GM06990 (cell line): ENCODE measurements around the gene MGAM2.

Source experiments
- DNase-seq: peaks from one replicate; pipeline ENCODE4 v3.0.0-alpha.2; 2011; ENCODE audit not compliant: insufficient read length; ENCODE audit errors: extremely low read depth
- H3K27me3 ChIP-seq: replicated peaks from 2 replicates; pipeline ENCODE4 v1.6.0; 2011; ENCODE audit warnings: low read length; ENCODE audit not compliant: control insufficient read depth, insufficient read depth
- H3K36me3 ChIP-seq: 2 replicates; pipeline ENCODE4 v1.5.1; 2011; ENCODE audit warnings: low read length; ENCODE audit not compliant: control insufficient read depth, insufficient read depth
- H3K4me3 ChIP-seq: replicated peaks from 2 replicates; pipeline ENCODE4 v1.5.1; 2011; ENCODE audit warnings: low read depth, mild to moderate bottlenecking, control low read depth, low read length
- CTCF ChIP-seq: IDR thresholded peaks from 2 replicates; pipeline ENCODE4 v1.5.1; 2011; ENCODE audit warnings: low read length, control low read depth, mild to moderate bottlenecking, inconsistent platforms; ENCODE audit not compliant: insufficient read depth, poor library complexity, severe bottlenecking

Gene MGAM2

GRCh38 chr7:142228537-142229104, 117.1 kb downstream of the MGAM2 start:
- Histone ChIP-seq H3K36me3 (no peaks in the 10 kb centered on the region), H3K27me3 (no peaks in the 10 kb centered on the region), H3K4me3 (no peak overlapping the region)
- TF ChIP-seq CTCF: no peak
- no peak for DNase-seq

- peak; percentile 5 for DNase-seq
- peak; percentile 27 for TF ChIP-seq CTCF
- Histone ChIP-seq H3K4me3 (no peak overlapping the region), H3K27me3 (no peaks in the 10 kb centered on the region), H3K36me3 (no peaks in the 10 kb centered on the region)
These were observed 120.2 kb downstream of the MGAM2 start for GRCh38 chr7:142231716-142232115.

- H3K27me3 ChIP-seq: peaks cover 3% of the 10 kb centered on the region; the same call in 1 of the 2 replicates
- H3K36me3 ChIP-seq: no peaks in the 10 kb centered on the region
- no peak for DNase-seq
- H3K4me3 ChIP-seq: no peak overlapping the region
- TF ChIP-seq CTCF: no peak
These were observed 129.0 kb downstream of the MGAM2 start for GRCh38 chr7:142240546-142240945.

GRCh38 chr7:142243823-142244222, 132.3 kb downstream of the MGAM2 start:
- TF ChIP-seq CTCF: no peak
- H3K36me3 ChIP-seq: no peaks in the 10 kb centered on the region
- H3K4me3 ChIP-seq: no peak overlapping the region
- peaks cover 3% of the 10 kb centered on the region; the same call in 1 of the 2 replicates for H3K27me3 ChIP-seq
- DNase-seq: no peak

- DNase-seq: no peak
- Histone ChIP-seq H3K36me3 (no peaks in the 10 kb centered on the region), H3K4me3 (no peak overlapping the region), H3K27me3 (peaks cover 1% of the 10 kb centered on the region; the same call in 1 of the 2 replicates)
- TF ChIP-seq CTCF: no peak
These were observed 136.9 kb downstream of the MGAM2 start for GRCh38 chr7:142248166-142249160.
